Measurements from ENCODE around the gene RTN4R. TPM values are rescaled to one million over a fixed set of nuclear protein-coding genes. Genes with fewer than 3 reads are reported as not detected.

Gene RTN4R
- total and polyA plus RNA-seq, 9 of the 15 experiments (the other 6 are each of a cell fraction or from before 2014, with no cell fraction given), result 0.04 to 2.8 (median 1.4) TPM; not detected in 3

DNA sequence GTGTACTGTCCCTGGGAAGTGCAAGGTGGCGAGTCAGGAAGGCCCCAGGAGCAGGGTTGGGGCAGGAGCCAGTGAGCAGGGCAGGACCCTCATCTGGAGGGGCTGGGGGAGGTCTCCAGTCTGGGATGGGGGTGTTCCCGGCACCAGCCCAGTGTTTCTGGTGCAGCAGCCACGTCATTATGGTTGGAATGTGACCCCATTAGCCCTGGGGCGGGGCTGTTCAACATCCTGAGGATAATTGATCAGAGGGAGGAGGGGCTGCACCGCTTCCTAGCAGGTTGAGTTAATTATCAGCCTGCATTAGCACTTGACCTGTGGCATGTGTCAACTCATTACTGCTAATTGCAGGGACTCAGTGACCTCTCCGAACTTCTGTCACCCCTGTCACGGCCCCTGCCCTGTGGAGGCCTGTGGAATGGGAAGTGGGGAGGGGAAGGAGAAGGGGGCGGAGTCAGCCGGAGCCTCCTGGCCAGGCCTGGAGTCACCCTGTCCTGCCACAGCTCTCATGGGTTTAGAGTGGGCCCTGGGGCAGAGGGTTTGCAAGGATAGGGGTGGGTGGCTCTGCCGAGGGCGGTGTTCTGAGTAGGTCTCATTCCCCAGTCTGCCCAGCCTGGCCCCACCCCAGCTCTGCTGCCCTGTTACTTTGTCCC lies 64.4 kb downstream of the RTN4R start (continued):
- TF ChIP-seq, protein P1, sequence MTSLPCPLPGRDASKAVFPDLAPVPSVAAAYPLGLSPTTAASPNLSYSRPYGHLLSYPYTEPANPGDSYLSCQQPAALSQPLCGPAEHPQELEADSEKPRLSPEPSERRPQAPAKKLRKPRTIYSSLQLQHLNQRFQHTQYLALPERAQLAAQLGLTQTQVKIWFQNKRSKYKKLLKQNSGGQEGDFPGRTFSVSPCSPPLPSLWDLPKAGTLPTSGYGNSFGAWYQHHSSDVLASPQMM (CRISPR knock-in tag; IDR thresholded peaks at IDR 0.05), result no peak
- 0 out of 2 replicates have a peak, but pooled peaks have one; percentile 4 for TF ChIP-seq HIVEP1 (CRISPR knock-in tag; IDR thresholded peaks at IDR 0.05)
- TF ChIP-seq SRF (CRISPR knock-in tag; IDR thresholded peaks at IDR 0.05), result 0 out of 4 replicates have a peak, but pooled peaks of 1 of the 2 experiments have one; percentile 8
- TF ChIP-seq ESRRA (IDR thresholded peaks at IDR 0.05; ENCODE audit: borderline replicate concordance, low read depth), result peak; percentile 56; the same call in 1 of the 2 replicates
- TF ChIP-seq, protein P2, sequence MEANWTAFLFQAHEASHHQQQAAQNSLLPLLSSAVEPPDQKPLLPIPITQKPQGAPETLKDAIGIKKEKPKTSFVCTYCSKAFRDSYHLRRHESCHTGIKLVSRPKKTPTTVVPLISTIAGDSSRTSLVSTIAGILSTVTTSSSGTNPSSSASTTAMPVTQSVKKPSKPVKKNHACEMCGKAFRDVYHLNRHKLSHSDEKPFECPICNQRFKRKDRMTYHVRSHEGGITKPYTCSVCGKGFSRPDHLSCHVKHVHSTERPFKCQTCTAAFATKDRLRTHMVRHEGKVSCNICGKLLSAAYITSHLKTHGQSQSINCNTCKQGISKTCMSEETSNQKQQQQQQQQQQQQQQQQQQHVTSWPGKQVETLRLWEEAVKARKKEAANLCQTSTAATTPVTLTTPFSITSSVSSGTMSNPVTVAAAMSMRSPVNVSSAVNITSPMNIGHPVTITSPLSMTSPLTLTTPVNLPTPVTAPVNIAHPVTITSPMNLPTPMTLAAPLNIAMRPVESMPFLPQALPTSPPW (CRISPR knock-in tag; IDR thresholded peaks at IDR 0.05), result peak; percentile 51
- no peak for TF ChIP-seq ZNF224 (CRISPR knock-in tag; IDR thresholded peaks at IDR 0.05)
- no peak for TF ChIP-seq ZNF354B (CRISPR knock-in tag; IDR thresholded peaks at IDR 0.05)
- peak; percentile 38 for TF ChIP-seq SAP30 (IDR thresholded peaks at IDR 0.05; ENCODE audit: borderline replicate concordance, insufficient read depth, low read depth, low read length, poor library complexity, severe bottlenecking)
- no peak for TF ChIP-seq RBM17 (IDR thresholded peaks at IDR 0.05; ENCODE audit: borderline replicate concordance, low read depth, low read length)
- TF ChIP-seq NR2C2 (CRISPR knock-in tag; IDR thresholded peaks at IDR 0.05), result no peak
- TF ChIP-seq NR2C2 (tag; IDR thresholded peaks at IDR 0.05), result no peak
- TF ChIP-seq KDM4B (IDR thresholded peaks at IDR 0.05; ENCODE audit: borderline replicate concordance in 2 of 2, low read depth in 1 of 2), result 0 out of 4 replicates have a peak, but pooled peaks of 1 of the 2 experiments have one; percentile 5
- TF ChIP-seq TEAD4 (IDR thresholded peaks at IDR 0.05; ENCODE audit: low read length), result peak; percentile 24; the same call in 1 of the 2 replicates
- no peak for TF ChIP-seq TEAD4 (CRISPR knock-in tag; IDR thresholded peaks at IDR 0.05; ENCODE audit: borderline replicate concordance)
- TF ChIP-seq, protein P3, sequence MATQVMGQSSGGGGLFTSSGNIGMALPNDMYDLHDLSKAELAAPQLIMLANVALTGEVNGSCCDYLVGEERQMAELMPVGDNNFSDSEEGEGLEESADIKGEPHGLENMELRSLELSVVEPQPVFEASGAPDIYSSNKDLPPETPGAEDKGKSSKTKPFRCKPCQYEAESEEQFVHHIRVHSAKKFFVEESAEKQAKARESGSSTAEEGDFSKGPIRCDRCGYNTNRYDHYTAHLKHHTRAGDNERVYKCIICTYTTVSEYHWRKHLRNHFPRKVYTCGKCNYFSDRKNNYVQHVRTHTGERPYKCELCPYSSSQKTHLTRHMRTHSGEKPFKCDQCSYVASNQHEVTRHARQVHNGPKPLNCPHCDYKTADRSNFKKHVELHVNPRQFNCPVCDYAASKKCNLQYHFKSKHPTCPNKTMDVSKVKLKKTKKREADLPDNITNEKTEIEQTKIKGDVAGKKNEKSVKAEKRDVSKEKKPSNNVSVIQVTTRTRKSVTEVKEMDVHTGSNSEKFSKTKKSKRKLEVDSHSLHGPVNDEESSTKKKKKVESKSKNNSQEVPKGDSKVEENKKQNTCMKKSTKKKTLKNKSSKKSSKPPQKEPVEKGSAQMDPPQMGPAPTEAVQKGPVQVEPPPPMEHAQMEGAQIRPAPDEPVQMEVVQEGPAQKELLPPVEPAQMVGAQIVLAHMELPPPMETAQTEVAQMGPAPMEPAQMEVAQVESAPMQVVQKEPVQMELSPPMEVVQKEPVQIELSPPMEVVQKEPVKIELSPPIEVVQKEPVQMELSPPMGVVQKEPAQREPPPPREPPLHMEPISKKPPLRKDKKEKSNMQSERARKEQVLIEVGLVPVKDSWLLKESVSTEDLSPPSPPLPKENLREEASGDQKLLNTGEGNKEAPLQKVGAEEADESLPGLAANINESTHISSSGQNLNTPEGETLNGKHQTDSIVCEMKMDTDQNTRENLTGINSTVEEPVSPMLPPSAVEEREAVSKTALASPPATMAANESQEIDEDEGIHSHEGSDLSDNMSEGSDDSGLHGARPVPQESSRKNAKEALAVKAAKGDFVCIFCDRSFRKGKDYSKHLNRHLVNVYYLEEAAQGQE (IDR thresholded peaks at IDR 0.05; ENCODE audit: borderline replicate concordance), result no peak
- TF ChIP-seq, protein P3 (CRISPR knock-in tag; IDR thresholded peaks at IDR 0.05; ENCODE audit: low read depth), result peak; percentile 32; the same call in 1 of the 2 replicates
- peak; percentile 38; the same call in 1 of the 2 replicates for TF ChIP-seq DMBX1 (CRISPR knock-in tag; IDR thresholded peaks at IDR 0.05; ENCODE audit: borderline replicate concordance)
- 0 out of 2 replicates have a peak, but pooled peaks have one; percentile 10 for TF ChIP-seq EGR1 (conservative IDR thresholded peaks at IDR 0.05)

Measured in K562 (cell line).